Measurements from ENCODE around the gene P4HTM.

GRCh38 chr3:48970586-48970985 is 19.5 kb upstream of the P4HTM start:
- TF ChIP-seq CTCF (IDR thresholded peaks at IDR 0.05; ENCODE audit: extremely low read depth in 1 of 2, insufficient read depth in 1 of 2, low read depth in 1 of 2, low read length in 2 of 2) (no peak), FOS (IDR thresholded peaks at IDR 0.05; ENCODE audit: borderline replicate concordance, insufficient read depth, low read length) (no peak), POLR2AphosphoS5 (IDR thresholded peaks at IDR 0.05; ENCODE audit: insufficient read depth, low read depth, low read length) (no peak), JUN (IDR thresholded peaks at IDR 0.05; ENCODE audit: borderline replicate concordance, insufficient read depth, insufficient read length, low read depth) (no peak), EZH2 (IDR thresholded peaks at IDR 0.05; ENCODE audit: borderline replicate concordance, low read depth, low read length, severe bottlenecking) (no peak), POLR2A (IDR thresholded peaks at IDR 0.05; ENCODE audit: low read depth, low read length) (no peak)

All from endothelial cell of umbilical vein (primary cell).